Stromal cell of bone marrow (primary cell): Measurements from ENCODE around the gene MGAT5B.

Experiments used
- DNase-seq: peaks from one replicate; pipeline ENCODE4 v3.0.0-alpha.2; 2012; ENCODE audit warnings: low read depth

The MGAT5B gene

GRCh38 chr17:76879691-76880090 lies 11.5 kb downstream of the MGAT5B start:
- DNase-seq, result no peak

- no peak for DNase-seq
Measured at GRCh38 chr17:76880268-76880667, 12.1 kb downstream of the MGAT5B start.

- no peak for DNase-seq
Measured at GRCh38 chr17:76880971-76881370, 12.8 kb downstream of the MGAT5B start.

GRCh38 chr17:76881408-76881807 lies 13.2 kb downstream of the MGAT5B start:
- no peak for DNase-seq

- no peak for DNase-seq
Measured at GRCh38 chr17:76881966-76882365, 13.8 kb downstream of the MGAT5B start.

GRCh38 chr17:76883744-76884525 lies 15.7 kb downstream of the MGAT5B start:
- DNase-seq, result no peak

- no peak for DNase-seq
Measured at GRCh38 chr17:76884995-76885893, 17.0 kb downstream of the MGAT5B start.

GRCh38 chr17:76885894-76886290 lies 17.7 kb downstream of the MGAT5B start:
- DNase-seq, result no peak

- no peak for DNase-seq
Measured at GRCh38 chr17:76886395-76886794, 18.2 kb downstream of the MGAT5B start.

GRCh38 chr17:76887802-76888201 lies 19.6 kb downstream of the MGAT5B start:
- no peak for DNase-seq

GRCh38 chr17:76888661-76889060 lies 20.5 kb downstream of the MGAT5B start:
- no peak for DNase-seq

- no peak for DNase-seq
Measured at GRCh38 chr17:76889323-76889722, 21.1 kb downstream of the MGAT5B start.

GRCh38 chr17:76892329-76892728 lies 24.1 kb downstream of the MGAT5B start:
- no peak for DNase-seq

GRCh38 chr17:76893623-76894334 lies 25.6 kb downstream of the MGAT5B start:
- DNase-seq, result no peak

GRCh38 chr17:76894842-76895241 lies 26.6 kb downstream of the MGAT5B start:
- DNase-seq, result no peak

GRCh38 chr17:76897023-76897422 lies 28.8 kb downstream of the MGAT5B start:
- no peak for DNase-seq

- DNase-seq, result no peak
Measured at GRCh38 chr17:76899414-76899813, 31.2 kb downstream of the MGAT5B start.

- DNase-seq, result no peak
Measured at GRCh38 chr17:76900723-76901122, 32.5 kb downstream of the MGAT5B start.

- DNase-seq, result no peak
Measured at GRCh38 chr17:76901542-76902197, 33.5 kb downstream of the MGAT5B start.

GRCh38 chr17:76902476-76902875 lies 34.3 kb downstream of the MGAT5B start:
- no peak for DNase-seq

- DNase-seq, result no peak
Measured at GRCh38 chr17:76903631-76904030, 35.4 kb downstream of the MGAT5B start.

GRCh38 chr17:76904116-76904515 lies 35.9 kb downstream of the MGAT5B start:
- DNase-seq, result no peak
